ENCODE measurements around the gene EXTL2.

- peak; percentile 93 for TF ChIP-seq CTCF (IDR thresholded peaks at IDR 0.05)
- no peak for TF ChIP-seq EZH2 (IDR thresholded peaks at IDR 0.05; ENCODE audit: borderline replicate concordance, insufficient read depth, low read depth, low read length, poor library complexity, severe bottlenecking)
These were observed 26.6 kb upstream of the EXTL2 start for GRCh38 chr1:100921110-100921706.

All from B cell (primary cell).